CD4-positive, alpha-beta T cell treated with Interleukin-4 for 1 hour (primary cell): ENCODE results near the gene STUM.
A peak's percentile ranks its signal among the peaks of the same experiment; 100 is the strongest.

Experiments
- DNase-seq, 2 donors: peaks; one replicate each; pipeline ENCODE4 v3.0.0-alpha.2; 2020 to 2022

STUM gene

DNA sequence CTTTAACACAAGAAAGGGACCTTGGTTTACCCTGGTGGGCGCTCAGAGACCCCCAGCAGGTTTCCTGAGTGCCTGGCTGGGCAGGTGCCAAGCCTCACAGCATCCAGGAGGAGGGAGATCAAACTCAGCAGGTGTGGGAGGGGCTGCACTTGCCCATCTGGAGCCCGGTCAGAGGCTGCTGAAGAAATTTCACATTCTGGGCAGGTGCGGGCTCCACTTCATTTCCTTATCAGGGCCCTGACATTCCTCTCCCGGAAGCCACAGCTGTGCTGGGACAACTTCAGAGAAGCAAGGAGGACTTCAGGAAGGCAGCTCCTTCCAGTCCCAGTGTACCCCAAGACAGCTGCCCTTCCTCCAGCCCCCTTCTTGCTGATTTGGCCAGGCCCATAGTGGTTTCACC lies 107.6 kb downstream of the STUM start:
- no peak for DNase-seq

DNA sequence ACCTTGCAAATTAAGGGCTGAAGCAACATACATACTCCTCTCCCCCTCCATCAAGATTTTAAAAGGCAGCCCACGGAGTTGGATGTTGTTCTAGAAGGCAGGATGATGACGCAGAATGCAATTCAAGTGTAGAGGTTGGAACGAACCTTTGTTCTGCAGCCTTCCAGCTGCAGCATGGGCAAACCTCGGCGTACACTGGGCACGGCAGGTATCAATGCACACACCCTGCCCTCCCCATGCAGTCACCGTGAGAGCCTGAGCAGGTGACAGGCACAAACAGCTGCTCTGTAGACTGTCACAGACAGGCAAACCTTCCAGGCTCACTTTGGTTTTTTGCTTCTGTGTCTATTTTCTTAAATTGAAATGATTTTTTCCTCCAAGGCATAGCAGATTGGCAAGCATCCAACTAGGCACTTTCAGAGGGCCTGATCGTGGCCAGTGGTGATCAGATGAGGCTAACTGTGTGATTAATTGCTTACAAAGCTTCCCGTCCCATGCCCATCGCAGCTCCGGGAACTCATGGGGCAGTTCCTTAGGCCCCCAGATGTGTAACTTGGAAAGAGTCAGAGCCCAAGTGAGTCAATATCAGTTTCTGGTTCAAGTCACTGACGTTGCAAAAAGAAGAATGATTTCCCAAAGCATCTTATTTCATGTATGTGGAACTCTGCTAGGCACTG lies 108.2 kb downstream of the STUM start:
- DNase-seq, result peak; percentile 39 to 73

DNA sequence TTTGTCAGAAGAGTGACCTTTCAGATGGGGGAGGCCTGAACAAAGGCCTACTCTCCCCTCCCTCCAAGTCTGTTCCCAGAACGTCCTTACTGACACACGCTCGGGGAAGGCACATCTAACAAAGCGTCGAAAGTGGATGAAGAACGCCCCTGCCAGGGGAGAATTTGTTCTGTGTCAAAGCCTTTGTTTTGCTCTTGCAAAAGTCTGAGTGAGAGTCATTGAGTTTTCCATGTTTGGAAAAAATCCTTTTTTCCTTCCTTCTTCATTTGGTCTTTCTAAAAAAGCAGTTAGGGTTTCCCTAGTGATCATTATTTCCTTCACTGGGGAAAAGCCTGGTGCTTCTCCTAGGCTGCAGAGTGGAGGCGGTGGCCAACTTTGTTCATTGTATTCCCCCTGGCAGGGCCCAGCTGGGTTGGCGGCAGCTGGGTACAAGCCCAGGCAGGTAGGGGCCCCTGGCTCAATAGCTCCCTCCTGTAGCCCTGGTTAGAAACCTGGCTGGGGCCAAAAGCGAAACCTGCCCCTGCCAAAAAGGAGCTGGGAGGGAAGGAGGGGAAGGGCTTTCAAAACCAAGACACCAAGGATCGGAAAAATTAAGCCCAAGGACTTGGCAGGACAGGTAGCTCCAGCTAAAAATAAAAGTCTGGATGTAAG lies 109.5 kb downstream of the STUM start:
- DNase-seq, result no peak

DNA sequence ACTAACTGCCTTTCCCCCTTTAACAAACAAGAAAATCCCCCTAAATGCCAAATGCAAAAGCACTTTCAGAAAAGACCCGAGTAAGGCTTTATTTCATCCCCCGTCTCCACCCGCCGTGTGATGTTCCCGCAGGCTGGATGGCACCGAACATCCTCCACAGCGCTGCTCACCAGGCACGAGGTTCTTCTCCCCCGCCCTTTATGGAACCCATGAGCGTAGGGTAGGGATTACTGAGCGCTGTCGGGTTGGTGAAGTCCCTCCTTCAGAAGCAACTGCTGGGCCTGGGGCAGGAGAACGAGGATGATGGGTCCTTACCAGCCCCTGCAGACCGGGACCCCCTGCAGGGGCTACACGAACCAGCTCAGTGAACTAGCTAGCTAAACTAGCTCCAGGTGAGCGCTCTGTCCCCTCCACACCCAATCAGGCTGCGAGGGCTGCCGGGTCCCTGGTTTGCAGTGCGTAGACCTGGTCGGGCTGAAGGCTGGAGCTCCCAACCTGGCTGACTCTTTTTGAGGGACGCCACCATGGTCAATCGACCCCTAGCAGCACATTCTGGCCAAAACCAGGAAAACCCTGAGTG lies 110.1 kb downstream of the STUM start:
- no peak for DNase-seq
